SIG-M5 (cell line): Measurements from ENCODE around the gene PALS1.
A peak's percentile ranks its signal among the peaks of the same experiment; 100 is the strongest.

ENCODE experiments used
- DNase-seq: peaks from one replicate; lab custom pipeline; 2025; lab: John Stamatoyannopoulos, UW

Gene PALS1

GRCh38 chr14:67241411-67242167 is at the start of gene PALS1:
PALS1 (plus strand) TSS chr14:67241435; CDS start chr14:67279171, 37,736 bp downstream.
- no peak for DNase-seq

GRCh38 chr14:67191768-67192290 is 49.4 kb upstream of the PALS1 start:
- no peak for DNase-seq

GRCh38 chr14:67192366-67192765 is 48.9 kb upstream of the PALS1 start:
- DNase-seq: no peak

- no peak for DNase-seq
Measured at GRCh38 chr14:67195279-67195678, 46.0 kb upstream of the PALS1 start.

GRCh38 chr14:67199016-67199415 is 42.2 kb upstream of the PALS1 start:
- DNase-seq: no peak

GRCh38 chr14:67207810-67208209 is 33.4 kb upstream of the PALS1 start:
- no peak for DNase-seq

GRCh38 chr14:67218126-67218525 is 23.1 kb upstream of the PALS1 start:
- DNase-seq: no peak

GRCh38 chr14:67221248-67221981 is 19.8 kb upstream of the PALS1 start:
- no peak for DNase-seq

GRCh38 chr14:67221982-67222328 is 19.3 kb upstream of the PALS1 start:
- DNase-seq: no peak

- no peak for DNase-seq
Measured at GRCh38 chr14:67225523-67225922, 15.7 kb upstream of the PALS1 start.

GRCh38 chr14:67228325-67228984 is 12.8 kb upstream of the PALS1 start:
- DNase-seq: no peak

GRCh38 chr14:67232066-67232465 is 9.2 kb upstream of the PALS1 start:
- DNase-seq: no peak

- no peak for DNase-seq
Measured at GRCh38 chr14:67232621-67233020, 8.6 kb upstream of the PALS1 start.

- DNase-seq: no peak
Measured at GRCh38 chr14:67237591-67237990, 3.6 kb upstream of the PALS1 start.

- DNase-seq: no peak
Measured at GRCh38 chr14:67239582-67239981, 1.7 kb upstream of the PALS1 start.

- no peak for DNase-seq
Measured at GRCh38 chr14:67240168-67240932, 885 bp upstream of the PALS1 start.

- DNase-seq: peak; percentile 54
Measured at GRCh38 chr14:67240978-67241410, 241 bp upstream of the PALS1 start.

- no peak for DNase-seq
Measured at GRCh38 chr14:67242168-67242420, 859 bp downstream of the PALS1 start.

GRCh38 chr14:67245104-67245503 is 3.9 kb downstream of the PALS1 start:
- DNase-seq: no peak

- no peak for DNase-seq
Measured at GRCh38 chr14:67251573-67252226, 10.5 kb downstream of the PALS1 start.

GRCh38 chr14:67253076-67253635 is 11.9 kb downstream of the PALS1 start:
- no peak for DNase-seq
